Endodermal cell (in vitro differentiated cells): ENCODE measurements around the gene ISYNA1. TPM values are rescaled to one million over a fixed set of nuclear protein-coding genes. Genes with fewer than 3 reads are reported as not detected.

Experiments
- DNase-seq: peaks from one replicate; pipeline ENCODE4 v3.0.0-alpha.2; 2017
- H3K27ac ChIP-seq: 2 replicates; pipeline ENCODE4 v1.5.1; 2013; ENCODE audit warnings: mild to moderate bottlenecking, low read depth, low read length, moderate library complexity
- H3K27me3 ChIP-seq: 2 replicates; pipeline ENCODE4 v1.6.1; 2013; ENCODE audit warnings: mild to moderate bottlenecking, low read length, moderate library complexity; ENCODE audit not compliant: insufficient read depth, control insufficient read depth, poor library complexity, severe bottlenecking
- H3K36me3 ChIP-seq: 2 replicates; pipeline ENCODE4 v1.7.0; 2013; ENCODE audit warnings: mild to moderate bottlenecking, low read length, moderate library complexity; ENCODE audit not compliant: control insufficient read depth, insufficient read depth
- H3K4me1 ChIP-seq: one replicate; pipeline ENCODE4 v1.7.0; 2013; ENCODE audit warnings: low read length; ENCODE audit not compliant: control insufficient read depth, insufficient read depth
- H3K4me3 ChIP-seq: 2 replicates; pipeline ENCODE4 v1.5.1; 2013; ENCODE audit warnings: mild to moderate bottlenecking, low read length, moderate library complexity
- H3K9ac ChIP-seq: 2 replicates; pipeline ENCODE4 v1.6.1; 2013; ENCODE audit warnings: mild to moderate bottlenecking, low read length, moderate library complexity; ENCODE audit not compliant: poor library complexity, severe bottlenecking; ENCODE audit errors: extremely low read depth
- H3K9me3 ChIP-seq: 2 replicates; pipeline ENCODE4 v1.6.1; 2013; ENCODE audit warnings: mild to moderate bottlenecking, low read length, moderate library complexity; ENCODE audit not compliant: control insufficient read depth
- H3K27ac Mint-ChIP-seq: 2 replicates; pipeline ENCODE4 v1.8.0; 2020; ENCODE audit warnings: mixed read lengths
- H3K27me3 Mint-ChIP-seq: 2 replicates; pipeline ENCODE4 v1.8.0; 2021; ENCODE audit warnings: mild to moderate bottlenecking, mixed read lengths; ENCODE audit not compliant: insufficient read depth
- H3K36me3 Mint-ChIP-seq: 2 replicates; pipeline ENCODE4 v1.8.0; 2020; ENCODE audit warnings: low read depth, mixed read lengths
- H3K4me1 Mint-ChIP-seq: 2 replicates; pipeline ENCODE4 v1.8.0; 2020; ENCODE audit warnings: mixed read lengths
- H3K4me3 Mint-ChIP-seq: 2 replicates; pipeline ENCODE4 v1.8.0; 2020; ENCODE audit warnings: mild to moderate bottlenecking, moderate library complexity, mixed read lengths
- H3K9me3 Mint-ChIP-seq: 2 replicates; pipeline ENCODE4 v1.8.0; 2020; ENCODE audit warnings: mild to moderate bottlenecking, mixed read lengths
- CTCF ChIP-seq: fragments of 200-600 bp; sonication (generic); conservative IDR thresholded peaks from 2 replicates; pipeline ENCODE4 v1.5.0; 2021; ENCODE audit warnings: antibody characterized with exemption, mild to moderate bottlenecking
- WGBS, 2 experiments: methylation state at CpG; one replicate each; pipeline versions ENCODE4 v1.1.5 to v1.1.7; 2013; ENCODE audit warnings: missing lambda C conversion rate in 2 of 2, mixed read lengths in 1 of 2; ENCODE audit not compliant: insufficient coverage in 1 of 2, insufficient read length in 1 of 2; 5-methylcytosine and 5-hydroxymethylcytosine counted together
- total RNA-seq, 2 donors: library from RNA; stranded (reverse); fragmentation: NEBNext Ultra II Directional in 1 of 2; extraction: Animal tissue kit (Norgen Biotek cat#: 25700) in 1 of 2; gene quantifications; 2 replicates in 1 of 2; 3 replicates in 1 of 2; pipeline ENCODE4 v1.2.1, GENCODE V29; 2021

The ISYNA1 gene
- total RNA-seq, 2 donors from 2014 or later: 156 to 212 TPM

GRCh38 chr19:18421371-18421959, 16.5 kb downstream of the ISYNA1 start:
- Histone ChIP-seq H3K4me1 (no peaks in the 10 kb centered on the region), H3K27ac (no peak overlapping the region), H3K9me3 (no peaks in the 10 kb centered on the region), H3K9ac (no peak overlapping the region), H3K36me3 (no peaks in the 10 kb centered on the region), H3K27me3 (peaks cover 10% of the 10 kb centered on the region), H3K4me3 (no peak overlapping the region)
- no peak for TF ChIP-seq CTCF
- H3K27me3 Mint-ChIP-seq: peaks cover 64% of the 10 kb centered on the region
- no peaks in the 10 kb centered on the region for H3K36me3 Mint-ChIP-seq
- no peak overlapping the region for H3K4me3 Mint-ChIP-seq
- DNase-seq: no peak
- no peaks in the 10 kb centered on the region for H3K9me3 Mint-ChIP-seq
- 89 to 92% methylated on average over 9 to 11 of the region's 12 CpGs for WGBS, 2 experiments
- no peak overlapping the region for H3K27ac Mint-ChIP-seq
- peaks cover 10% of the 10 kb centered on the region for H3K4me1 Mint-ChIP-seq

- no peaks in the 10 kb centered on the region for H3K9me3 Mint-ChIP-seq
- peaks cover 68% of the 10 kb centered on the region for H3K27me3 Mint-ChIP-seq
- Histone ChIP-seq H3K27ac (no peak overlapping the region), H3K9ac (no peak overlapping the region), H3K4me3 (no peak overlapping the region), H3K27me3 (peaks cover 10% of the 10 kb centered on the region), H3K9me3 (no peaks in the 10 kb centered on the region), H3K4me1 (no peaks in the 10 kb centered on the region), H3K36me3 (no peaks in the 10 kb centered on the region)
- TF ChIP-seq CTCF: no peak
- WGBS, 2 experiments: 67 to 71% methylated on average over 1 to 2 of the region's 2 CpGs
- no peak overlapping the region for H3K27ac Mint-ChIP-seq
- peak overlapping the region; percentile 61 for H3K4me3 Mint-ChIP-seq
- DNase-seq: no peak
- H3K36me3 Mint-ChIP-seq: no peaks in the 10 kb centered on the region
- H3K4me1 Mint-ChIP-seq: peaks cover 12% of the 10 kb centered on the region
Measured at GRCh38 chr19:18420930-18421329, 17.0 kb downstream of the ISYNA1 start.

GRCh38 chr19:18419699-18420460, 18.1 kb downstream of the ISYNA1 start:
- WGBS, 2 experiments: 4 to 6% methylated on average over 28 to 97 of the region's 97 CpGs
- peak overlapping the region; percentile 53 for H3K9ac ChIP-seq
- H3K36me3 ChIP-seq: no peaks in the 10 kb centered on the region
- no peaks in the 10 kb centered on the region for H3K9me3 ChIP-seq
- no peak for TF ChIP-seq CTCF
- H3K27ac ChIP-seq: peak overlapping the region; percentile 24
- peak overlapping the region; percentile 77 for H3K4me3 ChIP-seq
- H3K4me1 ChIP-seq: no peaks in the 10 kb centered on the region
- Mint-ChIP-seq H3K9me3 (no peaks in the 10 kb centered on the region), H3K27ac (no peak overlapping the region), H3K4me3 (peak overlapping the region; percentile 61), H3K36me3 (no peaks in the 10 kb centered on the region), H3K4me1 (peaks cover 10% of the 10 kb centered on the region), H3K27me3 (peaks cover 70% of the 10 kb centered on the region)
- peak; percentile 67 for DNase-seq
- peaks cover 10% of the 10 kb centered on the region for H3K27me3 ChIP-seq
